BJ (cell line): Measurements from ENCODE around the gene SYNCRIP. TPM values are rescaled to one million over a fixed set of nuclear protein-coding genes. Genes with fewer than 3 reads are reported as not detected.
"Not testable (repeated sequence)": the region's sequence is repeated elsewhere in the genome, so short reads cannot be mapped to it uniquely, and the experiment has no call there.

Experiments used
- CTCF ChIA-PET: fragments of 350-600 bp; formaldehyde crosslinking; extraction: SDS; loops from one replicate; lab custom pipeline; 2021; ENCODE audit warnings: antibody characterized with exemption, inconsistent platforms; lab: Yijun Ruan, JAX
- POLR2A ChIA-PET: fragments of 300-600 bp; sonication (Branson Sonifier 250); formaldehyde crosslinking; extraction: SDS; loops from one replicate; lab custom pipeline; 2021; ENCODE audit warnings: antibody characterized with exemption; lab: Charles Lee
- DNase-seq: peaks from one replicate; pipeline ENCODE4 v3.0.0-alpha.2; 2011; ENCODE audit warnings: low read depth
- H3K27me3 ChIP-seq: 2 replicates; pipeline ENCODE4 v1.6.0; 2011; ENCODE audit warnings: low read length; ENCODE audit not compliant: control insufficient read depth, insufficient read depth
- H3K36me3 ChIP-seq: 2 replicates; pipeline ENCODE4 v1.5.1; 2011; ENCODE audit warnings: low read length; ENCODE audit not compliant: control insufficient read depth, insufficient read depth
- H3K4me3 ChIP-seq: 2 replicates; pipeline ENCODE4 v1.5.1; 2011; ENCODE audit warnings: low read depth, mild to moderate bottlenecking, control low read depth, low read length
- CTCF ChIP-seq: IDR thresholded peaks from 2 replicates; pipeline ENCODE4 v1.5.1; 2011; ENCODE audit warnings: low read depth, mild to moderate bottlenecking, control low read depth, inconsistent platforms, low read length, moderate library complexity; ENCODE audit not compliant: insufficient read depth
- polyA plus RNA-seq: library from polyadenylated mRNA; depleted of rRNA; stranded (reverse); fragments of >200 nt; gene quantifications from 2 replicates; pipeline ENCODE4 v1.2.3, GENCODE V29; 2011

The SYNCRIP gene
- polyA plus RNA-seq, 1 experiment: 7.6 TPM

GRCh38 chr6:85684133-85684808 lies 41.6 kb upstream of the SYNCRIP start:
- H3K36me3 ChIP-seq: no peaks in the 10 kb centered on the region
- ChIA-PET CTCF (no interaction called here), POLR2A (no interaction called here)
- H3K27me3 ChIP-seq: no peaks in the 10 kb centered on the region
- no peak for TF ChIP-seq CTCF
- DNase-seq: no peak
- H3K4me3 ChIP-seq: no peak overlapping the region

- H3K36me3 ChIP-seq, POLR2A ChIA-PET, CTCF ChIA-PET, H3K4me3 ChIP-seq, H3K27me3 ChIP-seq, DNase-seq: not testable (repeated sequence)
Observed at GRCh38 chr6:85681899-85682298, 39.2 kb upstream of the SYNCRIP start.

- TF ChIP-seq CTCF: no peak
- ChIA-PET CTCF (no interaction called here), POLR2A (no interaction called here)
Observed at GRCh38 chr6:85680388-85680787, 37.7 kb upstream of the SYNCRIP start.

GRCh38 chr6:85679445-85680123 lies 36.9 kb upstream of the SYNCRIP start:
- no peaks in the 10 kb centered on the region for H3K27me3 ChIP-seq
- no peak for DNase-seq
- ChIA-PET POLR2A (interaction anchor here (0.7 to 3.4 kb wide), 5 partner anchors 10 to 42 kb away, joined by 3 to 62 read pairs (median 5); partner anchors contain the start of gene SYNCRIP), CTCF (no interaction called here)
- H3K4me3 ChIP-seq: peak overlapping the region; percentile 63
- H3K36me3 ChIP-seq: no peaks in the 10 kb centered on the region
- no peak for TF ChIP-seq CTCF

More at GRCh38 chr6:85680388-85680787, 37.7 kb upstream of the SYNCRIP start:
- DNase-seq: no peak
- H3K36me3 ChIP-seq: no peaks in the 10 kb centered on the region
- no peaks in the 10 kb centered on the region for H3K27me3 ChIP-seq
- H3K4me3 ChIP-seq: no peak overlapping the region

GRCh38 chr6:85678602-85679444 lies 36.1 kb upstream of the SYNCRIP start:
- CTCF ChIA-PET: interaction anchor here (1.1 to 2.2 kb wide), 4 partner anchors 8 to 212 kb away, joined by 3 to 7 read pairs (median 4); partner anchors contain the start of gene SYNCRIP
- POLR2A ChIA-PET: interaction anchor here (0.6 to 3.4 kb wide), 10 partner anchors 9 to 1059 kb away, joined by 3 to 62 read pairs (median 4); partner anchors contain the start of genes SNX14 and SYNCRIP
- peak overlapping the region; percentile 97 for H3K4me3 ChIP-seq
- no peaks in the 10 kb centered on the region for H3K27me3 ChIP-seq
- peak; percentile 97 for DNase-seq
- H3K36me3 ChIP-seq: no peaks in the 10 kb centered on the region
- TF ChIP-seq CTCF: no peak
